OCI-LY7 (cell line): ENCODE measurements around the gene IKZF1. TPM values are rescaled to one million over a fixed set of nuclear protein-coding genes. Genes with fewer than 3 reads are reported as not detected.

Experiments
- BruUV-seq: library from RNA; stranded (reverse); fragments of 400-500 nt; replicated peaks from 2 replicates; lab custom pipeline; 2021; lab: Mats Ljungman, UMichigan
- CTCF ChIA-PET: fragments of 300-600 bp; sonication (Branson Sonifier 250); formaldehyde crosslinking; loops from one replicate; lab custom pipeline; 2022; ENCODE audit warnings: antibody characterized with exemption; ENCODE audit not compliant: unreplicated experiment; lab: Charles Lee
- POLR2A ChIA-PET: fragments of 300-600 bp; sonication (Branson Sonifier 250); formaldehyde crosslinking; loops from one replicate; lab custom pipeline; 2022; ENCODE audit warnings: antibody characterized with exemption; lab: Charles Lee
- DNase-seq: peaks from one replicate; pipeline ENCODE4 v3.0.0-alpha.2; 2015; ENCODE audit warnings: low spot score
- H2AFZ ChIP-seq: fragments of 200-600 bp; sonication (generic), shearing (Covaris generic); 2 replicates; pipeline ENCODE4 v1.6.1; 2014; ENCODE audit warnings: mild to moderate bottlenecking, antibody characterized with exemption, low read length, moderate library complexity
- H3K27ac ChIP-seq: fragments of 200-600 bp; sonication (generic); 2 replicates; pipeline ENCODE4 v1.5.1; 2014; ENCODE audit warnings: mixed run types, low read depth, mild to moderate bottlenecking, moderate library complexity, low read length, inconsistent platforms; ENCODE audit not compliant: poor library complexity, severe bottlenecking
- H3K36me3 ChIP-seq: fragments of 200-600 bp; sonication (generic); 2 replicates; pipeline ENCODE4 v1.6.1; 2014; ENCODE audit warnings: mild to moderate bottlenecking, antibody characterized with exemption, low read length, moderate library complexity, mixed read lengths; ENCODE audit not compliant: insufficient read depth
- H3K4me1 ChIP-seq: fragments of 200-600 bp; sonication (generic); 2 replicates; pipeline ENCODE4 v1.5.1; 2014; ENCODE audit warnings: mild to moderate bottlenecking, low read length; ENCODE audit not compliant: insufficient read depth, poor library complexity, severe bottlenecking
- H3K4me2 ChIP-seq: fragments of 200-600 bp; sonication (generic); 2 replicates; pipeline ENCODE4 v1.6.1; 2014; ENCODE audit warnings: mild to moderate bottlenecking, low read length
- H3K4me3 ChIP-seq: fragments of 200-600 bp; sonication (generic); 2 replicates; pipeline ENCODE4 v1.5.1; 2014; ENCODE audit warnings: mild to moderate bottlenecking, low read depth, low read length; ENCODE audit not compliant: poor library complexity, severe bottlenecking
- H3K79me2 ChIP-seq: fragments of 200-600 bp; sonication (generic); 2 replicates; pipeline ENCODE4 v1.6.1; 2016; ENCODE audit warnings: low read depth, mild to moderate bottlenecking, low read length, moderate library complexity, mixed read lengths; ENCODE audit not compliant: insufficient read depth
- H3K9me2 ChIP-seq: fragments of 200-600 bp; sonication (generic); 2 replicates; pipeline ENCODE4 v1.6.1; 2016; ENCODE audit warnings: mild to moderate bottlenecking, low read length, mixed read lengths; ENCODE audit not compliant: insufficient read depth
- H3K9me3 ChIP-seq: fragments of 200-600 bp; sonication (generic); 2 replicates; pipeline ENCODE4 v1.6.1; 2014; ENCODE audit warnings: mild to moderate bottlenecking, mixed run types, low read length, mixed read lengths
- H4K20me1 ChIP-seq: fragments of 200-600 bp; sonication (generic); 2 replicates; pipeline ENCODE4 v1.6.1; 2014; ENCODE audit warnings: mild to moderate bottlenecking, antibody characterized with exemption, low read length, moderate library complexity, mixed read lengths; ENCODE audit not compliant: insufficient read depth
- EZH2phosphoT487 ChIP-seq: fragments of 200-600 bp; sonication (generic); IDR thresholded peaks from 2 replicates; pipeline ENCODE4 v1.6.1; 2018; ENCODE audit warnings: low read depth, borderline replicate concordance, mild to moderate bottlenecking, mixed run types, antibody characterized with exemption, low read length, moderate library complexity, mixed read lengths
- intact Hi-C: fragments of 100-400 bp; cut with micrococcal nuclease; formaldehyde crosslinking; loops from one replicate; pipeline ENCODE4 v1.10.0; 2022; ENCODE audit not compliant: unreplicated experiment
- small RNA-seq: library from RNA; depleted of rRNA; stranded (forward); fragments of <200 nt; gene quantifications from one replicate; pipeline ENCODE3, GENCODE V24; 2014
- total RNA-seq, 2 experiments: library from RNA; depleted of rRNA in 1 of 2; stranded (reverse); fragments of >200 nt in 1 of 2; shearing (Covaris generic) in 1 of 2; gene quantifications; 2 replicates each; pipeline ENCODE4 v1.2.3, GENCODE V29; 2014 to 2022
- TF ChIP-seq, protein P1 (sequence below): fragments of 200-600 bp; sonication (generic); conservative IDR thresholded peaks from 2 replicates; pipeline ENCODE4 v1.5.1; 2014; ENCODE audit warnings: mild to moderate bottlenecking, antibody characterized with exemption, low read length, moderate library complexity, mixed read lengths

The IKZF1 gene
- total RNA-seq, 2 experiments from 2014 or later, result 108 to 161 TPM

DNA sequence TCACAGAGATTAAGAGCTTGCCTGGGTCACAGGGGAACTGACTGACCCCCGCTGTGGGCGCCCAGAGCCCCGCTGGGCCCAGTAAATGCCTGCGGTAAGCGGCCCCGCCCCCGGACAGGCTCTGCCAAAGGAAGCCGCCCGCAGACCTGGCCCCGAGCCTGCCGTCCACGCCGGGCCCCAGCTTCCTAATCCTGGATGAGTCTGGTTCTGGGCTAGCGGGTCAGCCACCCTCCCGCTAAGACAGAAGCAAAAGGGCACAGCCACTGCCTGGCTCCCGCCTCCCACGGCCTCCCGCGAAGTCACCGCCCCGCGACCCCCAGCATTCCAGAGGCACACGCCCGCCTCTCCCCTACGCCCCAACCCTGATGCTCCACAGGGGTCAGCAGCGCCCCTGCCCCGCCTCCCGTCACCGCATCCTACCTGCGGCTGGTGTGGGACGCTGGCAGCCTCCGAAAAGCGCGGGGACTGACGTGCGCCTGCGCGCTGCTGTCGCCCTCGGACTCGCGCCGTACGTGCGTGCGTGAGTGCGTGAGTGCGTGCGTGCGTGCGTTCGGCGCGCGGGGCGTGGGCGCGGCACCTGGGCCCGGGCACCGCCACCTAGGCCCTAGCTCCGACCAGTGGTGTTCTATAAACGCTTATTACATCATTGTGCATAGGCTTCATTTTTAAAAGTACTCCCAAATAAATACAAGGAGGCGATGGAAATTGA lies 145.5 kb downstream of the IKZF1 start, which contains the start of gene FIGNL1:
FIGNL1 (minus strand) TSS at position 470 of the 709 bp plus-strand sequence. CDS start 3,063 bp downstream, outside the sequence.
- peak; percentile 91 for DNase-seq
- BruUV-seq, result no TSS peak
- ChIA-PET CTCF (interaction anchor here (0.6 to 0.8 kb wide), 3 partner anchors 25 to 283 kb away, joined by 3 to 4 read pairs (median 4); no protein-coding TSS in a partner anchor), POLR2A (interaction anchor here (0.6 to 2.0 kb wide), 11 partner anchors 8 to 369 kb away, joined by 3 to 7 read pairs (median 3); no protein-coding TSS in a partner anchor)
- Histone ChIP-seq H2AFZ (peak within 1 kb of the TSS; percentile 91), H3K36me3 (peaks cover 37% of the 10 kb centered on the region), H3K9me3 (no peaks in the 10 kb centered on the region), H3K27ac (peak within 1 kb of the TSS; percentile 39), H3K4me2 (peak within 1 kb of the TSS; percentile 87), H4K20me1 (peaks cover 15% of the 10 kb centered on the region; the same call in 1 of the 2 replicates), H3K9me2 (no peaks in the 10 kb centered on the region), H3K79me2 (peaks cover 27% of the 10 kb centered on the region), H3K4me3 (peak within 1 kb of the TSS; percentile 89), H3K4me1 (peaks cover 27% of the 10 kb centered on the region)
- intact Hi-C loops, result no loop called here
- no peak for TF ChIP-seq EZH2phosphoT487
- TF ChIP-seq, protein P1, sequence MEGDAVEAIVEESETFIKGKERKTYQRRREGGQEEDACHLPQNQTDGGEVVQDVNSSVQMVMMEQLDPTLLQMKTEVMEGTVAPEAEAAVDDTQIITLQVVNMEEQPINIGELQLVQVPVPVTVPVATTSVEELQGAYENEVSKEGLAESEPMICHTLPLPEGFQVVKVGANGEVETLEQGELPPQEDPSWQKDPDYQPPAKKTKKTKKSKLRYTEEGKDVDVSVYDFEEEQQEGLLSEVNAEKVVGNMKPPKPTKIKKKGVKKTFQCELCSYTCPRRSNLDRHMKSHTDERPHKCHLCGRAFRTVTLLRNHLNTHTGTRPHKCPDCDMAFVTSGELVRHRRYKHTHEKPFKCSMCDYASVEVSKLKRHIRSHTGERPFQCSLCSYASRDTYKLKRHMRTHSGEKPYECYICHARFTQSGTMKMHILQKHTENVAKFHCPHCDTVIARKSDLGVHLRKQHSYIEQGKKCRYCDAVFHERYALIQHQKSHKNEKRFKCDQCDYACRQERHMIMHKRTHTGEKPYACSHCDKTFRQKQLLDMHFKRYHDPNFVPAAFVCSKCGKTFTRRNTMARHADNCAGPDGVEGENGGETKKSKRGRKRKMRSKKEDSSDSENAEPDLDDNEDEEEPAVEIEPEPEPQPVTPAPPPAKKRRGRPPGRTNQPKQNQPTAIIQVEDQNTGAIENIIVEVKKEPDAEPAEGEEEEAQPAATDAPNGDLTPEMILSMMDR, result no peak

DNA sequence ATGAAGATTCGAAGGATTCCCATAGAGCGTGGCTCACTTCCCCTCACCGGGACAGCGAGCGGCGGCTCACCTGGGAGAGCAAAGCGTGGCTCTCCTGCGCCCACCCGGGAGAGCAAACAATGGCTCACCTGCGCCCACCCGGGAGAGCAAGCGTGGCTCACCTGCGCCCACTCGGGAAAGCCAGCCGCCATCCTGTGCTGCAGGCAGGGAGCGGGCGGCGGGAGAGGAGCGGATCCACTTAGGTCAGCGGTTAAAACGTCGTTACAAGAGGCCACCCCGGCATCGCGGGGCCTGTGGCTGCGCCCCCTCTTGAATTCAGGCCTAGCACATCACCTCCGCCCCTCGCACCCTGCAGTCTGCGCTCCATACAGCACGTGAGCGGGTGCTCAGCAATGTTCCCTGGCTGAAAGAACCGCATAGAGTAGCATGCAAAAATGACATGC lies 146.1 kb downstream of the IKZF1 start:
- TF ChIP-seq, protein P1, result no peak
- TF ChIP-seq EZH2phosphoT487, result no peak
- H3K4me1 ChIP-seq, result peaks cover 22% of the 10 kb centered on the region
- H4K20me1 ChIP-seq, result peaks cover 15% of the 10 kb centered on the region; the same call in 1 of the 2 replicates
- BruUV-seq, result no TSS peak
- no peaks in the 10 kb centered on the region for H3K9me3 ChIP-seq
- DNase-seq, result no peak
- peak overlapping the region; percentile 89 for H3K4me3 ChIP-seq
- H3K9me2 ChIP-seq, result no peaks in the 10 kb centered on the region
- H3K4me2 ChIP-seq, result peak overlapping the region; percentile 87
- CTCF ChIA-PET, result interaction anchor here (0.6 kb wide), 1 partner anchor 284 kb away, joined by 4 read pairs; no protein-coding TSS in a partner anchor
- no peak overlapping the region for H3K27ac ChIP-seq
- peak overlapping the region; percentile 91 for H2AFZ ChIP-seq
- peaks cover 23% of the 10 kb centered on the region for H3K79me2 ChIP-seq
- intact Hi-C loops, result no loop called here
- POLR2A ChIA-PET, result interaction anchor here (0.6 to 2.0 kb wide), 4 partner anchors 12 to 358 kb away, joined by 3 to 7 read pairs (median 3); no protein-coding TSS in a partner anchor
- peaks cover 31% of the 10 kb centered on the region for H3K36me3 ChIP-seq

Small RNA genes within 50 kb of the gene (small RNA-seq; reads per million reads assigned to genes)
- gene RNU6-1091P, result not detected

Other genes with a start within 250 kb of the IKZF1 start
- not detected in 2 replicates for gene ZPBP, start 211.5 kb upstream of the IKZF1 start, total RNA-seq (2014; rRNA removed; shearing (Covaris generic))
- gene ZPBP, start 211.5 kb upstream of the IKZF1 start, total RNA-seq (2022), result not detected in 2 replicates
- gene FIGNL1, start 145.6 kb downstream of the IKZF1 start, total RNA-seq (2014; rRNA removed; shearing (Covaris generic)), result 43.8 and 55.6 TPM in 2 replicates
- gene FIGNL1, start 145.6 kb downstream of the IKZF1 start, total RNA-seq (2022), result 41.5 and 48.0 TPM in 2 replicates